ENCODE data around the gene GMNN.
"Not testable (repeated sequence)": the region's sequence is repeated elsewhere in the genome, so short reads cannot be mapped to it uniquely, and the experiment has no call there.

GMNN gene

DNA sequence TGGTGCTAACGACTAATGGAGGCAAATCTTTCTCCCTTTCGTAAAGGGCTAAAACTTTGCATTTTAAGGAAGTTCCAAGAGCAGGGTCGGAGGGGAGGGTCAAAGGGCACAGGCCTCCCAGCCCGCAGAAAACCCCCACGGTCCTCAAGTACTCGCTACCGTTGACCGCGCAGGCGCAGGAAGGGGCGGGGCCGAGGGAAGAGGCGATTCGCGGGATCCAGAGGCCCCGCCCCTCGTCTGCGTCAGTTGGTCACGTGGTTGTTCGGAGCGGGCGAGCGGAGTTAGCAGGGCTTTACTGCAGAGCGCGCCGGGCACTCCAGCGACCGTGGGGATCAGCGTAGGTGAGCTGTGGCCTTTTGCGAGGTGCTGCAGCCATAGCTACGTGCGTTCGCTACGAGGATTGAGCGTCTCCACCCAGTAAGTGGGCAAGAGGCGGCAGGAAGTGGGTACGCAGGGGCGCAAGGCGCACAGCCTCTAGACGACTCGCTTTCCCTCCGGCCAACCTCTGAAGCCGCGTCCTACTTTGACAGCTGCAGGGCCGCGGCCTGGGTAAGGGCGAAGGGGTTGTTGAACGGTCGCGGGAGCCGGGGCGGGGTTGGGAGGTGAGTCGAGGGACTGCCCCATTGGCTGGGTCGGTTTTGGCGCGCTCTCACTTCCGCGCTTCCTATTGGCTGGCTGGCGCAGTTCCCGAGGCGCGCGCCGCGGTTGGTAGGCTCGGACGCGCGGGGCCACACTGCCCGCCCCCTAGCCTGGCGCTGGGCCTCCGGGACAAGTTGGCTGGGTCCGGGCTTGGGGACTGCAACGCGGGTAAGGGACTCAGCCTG, at the start of gene GMNN:
TSS of gene GMNN (plus strand) at position 242 of the 824 bp plus-strand sequence. CDS start 2,310 bp downstream, outside the sequence.
- peak; percentile 98 for DNase-seq (ENCODE audit: low read depth, low spot score)

- DNase-seq (ENCODE audit: low read depth, low spot score), result not testable (repeated sequence)
Observed at GRCh38 chr6:24730653-24731052, 44.1 kb upstream of the GMNN start.

- DNase-seq (ENCODE audit: low read depth, low spot score), result not testable (repeated sequence)
Observed at GRCh38 chr6:24731456-24732134, 43.1 kb upstream of the GMNN start.

DNA sequence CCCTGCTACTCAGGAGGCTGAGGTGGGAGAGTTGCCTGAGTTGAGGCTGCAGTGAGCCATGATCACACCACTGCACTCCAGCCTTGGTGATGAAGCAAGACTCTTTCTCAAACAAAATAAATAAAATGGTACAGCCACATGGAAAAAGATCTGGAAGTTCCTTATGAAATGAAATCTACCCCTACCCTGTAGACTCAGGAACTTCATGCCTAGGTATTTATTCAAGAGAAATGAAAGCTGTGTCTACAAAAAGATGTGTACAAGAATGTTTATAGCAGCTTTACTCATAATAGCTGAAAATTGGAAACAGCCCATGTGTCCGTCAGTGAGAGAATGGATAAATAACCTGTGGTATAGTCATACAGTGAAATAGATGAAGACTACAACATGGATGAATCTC, 40.6 kb upstream of the GMNN start:
- DNase-seq (ENCODE audit: low read depth, low spot score), result no peak

GRCh38 chr6:24734710-24735109, 40.0 kb upstream of the GMNN start:
- DNase-seq (ENCODE audit: low read depth, low spot score), result not testable (repeated sequence)

DNA sequence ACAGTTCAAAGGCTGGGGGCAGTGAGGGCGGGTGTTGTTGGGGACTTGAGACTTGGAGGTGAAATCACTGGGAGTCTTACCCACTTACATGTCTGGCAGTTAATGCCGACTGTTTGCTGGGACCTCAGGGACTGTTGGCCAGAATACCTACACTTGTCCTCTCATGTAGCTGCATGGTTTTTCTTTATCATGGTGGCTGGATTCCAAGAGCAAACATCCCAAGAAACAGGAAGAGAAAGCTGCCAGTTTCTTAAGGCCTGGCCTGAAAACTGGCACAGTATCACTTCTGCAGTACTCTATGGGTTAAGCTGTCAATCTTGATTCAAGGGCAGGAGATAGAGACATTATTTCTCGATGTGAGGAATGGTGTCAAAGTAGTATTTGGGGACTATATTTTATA, 36.0 kb upstream of the GMNN start:
- DNase-seq (ENCODE audit: low read depth, low spot score), result no peak

DNA sequence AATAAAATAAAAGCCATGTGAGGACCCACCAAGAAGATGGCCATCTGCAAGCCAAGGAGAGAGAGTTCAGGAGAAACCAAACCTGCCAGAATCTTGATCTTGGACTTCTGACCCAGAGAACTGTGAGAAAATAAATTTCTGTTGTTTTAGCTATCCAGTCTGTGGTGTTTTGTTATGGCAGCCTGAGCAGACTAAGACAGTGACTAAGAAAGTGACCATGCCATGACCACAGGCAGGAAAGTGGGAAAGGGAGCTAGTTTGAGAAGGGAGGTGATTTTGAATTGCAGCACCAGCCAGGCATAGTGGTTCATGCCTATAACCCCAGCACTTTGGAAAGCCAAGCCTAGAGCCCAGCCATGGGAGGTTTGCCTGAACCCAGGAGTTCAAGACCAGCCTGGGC, 33.9 kb upstream of the GMNN start:
- no peak for DNase-seq (ENCODE audit: low read depth, low spot score)

GRCh38 chr6:24742216-24742738, 32.5 kb upstream of the GMNN start:
- DNase-seq (ENCODE audit: low read depth, low spot score), result no peak

- no peak for DNase-seq (ENCODE audit: low read depth, low spot score)
Observed at GRCh38 chr6:24743265-24743943, 31.3 kb upstream of the GMNN start.

DNA sequence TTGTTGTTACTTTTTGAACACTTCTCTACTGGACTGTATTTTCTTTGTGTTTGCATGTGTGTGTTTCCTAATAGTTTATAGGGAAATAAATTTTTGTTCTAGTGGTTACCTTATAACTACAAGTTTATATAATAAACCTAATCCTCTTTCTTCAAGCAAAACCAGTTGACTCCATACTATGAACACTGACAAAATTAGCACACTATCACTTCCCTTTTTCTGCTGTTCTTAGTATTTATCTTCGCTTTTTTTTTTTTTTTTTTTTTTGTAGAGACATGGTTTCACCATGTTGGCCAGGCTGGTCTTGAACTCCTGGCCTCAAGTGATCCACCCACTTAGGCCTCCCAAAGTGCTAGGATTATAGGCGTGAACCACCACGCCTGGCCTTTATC, 30.8 kb upstream of the GMNN start:
- no peak for DNase-seq (ENCODE audit: low read depth, low spot score)

DNA sequence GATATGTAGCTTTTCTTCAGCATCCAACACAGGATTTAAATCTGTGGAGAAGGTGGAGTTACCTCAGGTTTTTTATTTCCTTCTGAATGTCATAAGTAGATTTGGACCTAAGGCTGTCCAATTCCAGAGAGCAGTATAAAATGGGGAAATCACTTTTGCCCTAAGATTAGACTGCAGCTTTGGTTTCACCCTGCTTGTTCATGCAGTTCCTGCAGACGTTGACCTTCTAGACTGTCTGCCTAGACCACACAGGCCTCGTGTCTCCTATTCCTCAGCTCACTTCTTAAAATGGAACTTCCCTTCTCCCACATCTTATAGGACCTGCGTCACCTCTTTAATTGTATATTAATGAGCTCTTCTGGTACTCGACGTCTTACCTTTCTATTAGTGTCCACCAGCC, 29.8 kb upstream of the GMNN start:
- DNase-seq (ENCODE audit: low read depth, low spot score), result no peak

DNA sequence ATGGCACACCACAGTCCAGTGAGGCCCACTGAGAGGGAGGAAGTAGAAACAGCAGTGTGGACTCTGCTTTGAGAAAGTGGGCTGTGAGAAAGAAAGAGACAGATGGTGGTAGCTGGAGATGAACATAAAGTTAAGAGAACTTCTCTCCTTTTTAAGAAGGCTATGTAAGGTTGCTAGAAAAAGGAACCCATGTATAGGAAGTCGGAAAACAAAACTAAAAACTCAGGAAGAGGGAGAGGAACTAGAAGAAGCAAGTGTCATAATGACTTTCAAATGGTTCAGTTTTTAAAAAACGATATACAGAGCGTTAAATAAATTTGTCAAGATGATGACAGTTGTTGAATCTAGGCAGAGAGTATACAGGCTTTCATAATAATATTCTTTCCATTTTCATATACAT, 25.4 kb upstream of the GMNN start:
- no peak for DNase-seq (ENCODE audit: low read depth, low spot score)

- DNase-seq (ENCODE audit: low read depth, low spot score), result not testable (repeated sequence)
Observed at GRCh38 chr6:24750878-24751277, 23.9 kb upstream of the GMNN start.

- DNase-seq (ENCODE audit: low read depth, low spot score), result no peak
Observed at GRCh38 chr6:24752503-24752902, 22.2 kb upstream of the GMNN start.

GRCh38 chr6:24752917-24753492, 21.7 kb upstream of the GMNN start:
- DNase-seq (ENCODE audit: low read depth, low spot score), result peak; percentile 40

DNA sequence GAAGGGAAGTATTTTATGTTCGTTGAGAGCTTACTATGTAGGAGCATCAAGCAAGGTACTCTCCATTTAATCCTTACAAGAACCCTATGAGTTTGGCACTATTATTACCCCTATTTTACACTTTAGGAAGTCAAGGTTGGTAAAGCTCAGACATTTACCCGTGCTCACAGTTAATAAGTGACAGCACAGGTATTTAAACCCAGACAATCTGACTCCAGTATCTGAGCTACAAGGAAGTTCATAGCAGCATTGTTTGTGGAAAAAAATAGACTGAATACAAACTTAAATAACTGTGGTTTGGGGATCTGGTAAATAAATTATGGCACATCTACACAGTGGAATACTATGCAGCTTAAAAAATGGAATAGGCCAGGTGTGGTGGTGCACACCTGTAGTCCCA, 21.2 kb upstream of the GMNN start:
- no peak for DNase-seq (ENCODE audit: low read depth, low spot score)

- not testable (repeated sequence) for DNase-seq (ENCODE audit: low read depth, low spot score)
Observed at GRCh38 chr6:24754378-24754777, 20.4 kb upstream of the GMNN start.

GRCh38 chr6:24755279-24755678, 19.5 kb upstream of the GMNN start:
- no peak for DNase-seq (ENCODE audit: low read depth, low spot score)

GRCh38 chr6:24757611-24758010, 17.1 kb upstream of the GMNN start:
- no peak for DNase-seq (ENCODE audit: low read depth, low spot score)

GRCh38 chr6:24759718-24760117, 15.0 kb upstream of the GMNN start:
- DNase-seq (ENCODE audit: low read depth, low spot score), result no peak

- no peak for DNase-seq (ENCODE audit: low read depth, low spot score)
Observed at GRCh38 chr6:24760210-24760609, 14.5 kb upstream of the GMNN start.

Measured in ELF-1 (cell line).